Measurements from ENCODE around the gene IDI2.
"Not testable (repeated sequence)": the region's sequence is repeated elsewhere in the genome, so short reads cannot be mapped to it uniquely, and the experiment has no call there.

IDI2 gene

DNA sequence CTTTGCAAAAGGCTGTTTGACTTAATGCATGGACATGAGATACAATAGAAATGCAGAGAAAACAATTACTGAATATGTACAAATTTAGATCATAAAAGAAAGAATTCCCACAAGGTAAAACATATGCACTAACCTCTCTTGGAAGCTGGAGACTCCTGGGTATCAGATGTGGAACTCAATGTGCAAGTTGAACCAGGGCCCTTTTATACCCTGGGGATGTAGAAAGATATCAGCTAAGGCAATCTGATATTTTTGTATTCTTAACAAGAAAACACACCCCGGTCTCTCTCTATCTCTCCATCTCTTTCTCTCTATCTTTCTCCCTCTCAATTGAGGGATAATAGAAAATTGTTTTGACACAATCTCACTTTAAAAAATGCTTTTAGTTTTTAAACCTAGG, at the start of gene IDI2:
Gene IDI2, minus strand, starts transcription at position 177 of the 400 bp plus-strand sequence. CDS start 1,136 bp downstream, outside the sequence.
- DNase-seq, result no peak

DNA sequence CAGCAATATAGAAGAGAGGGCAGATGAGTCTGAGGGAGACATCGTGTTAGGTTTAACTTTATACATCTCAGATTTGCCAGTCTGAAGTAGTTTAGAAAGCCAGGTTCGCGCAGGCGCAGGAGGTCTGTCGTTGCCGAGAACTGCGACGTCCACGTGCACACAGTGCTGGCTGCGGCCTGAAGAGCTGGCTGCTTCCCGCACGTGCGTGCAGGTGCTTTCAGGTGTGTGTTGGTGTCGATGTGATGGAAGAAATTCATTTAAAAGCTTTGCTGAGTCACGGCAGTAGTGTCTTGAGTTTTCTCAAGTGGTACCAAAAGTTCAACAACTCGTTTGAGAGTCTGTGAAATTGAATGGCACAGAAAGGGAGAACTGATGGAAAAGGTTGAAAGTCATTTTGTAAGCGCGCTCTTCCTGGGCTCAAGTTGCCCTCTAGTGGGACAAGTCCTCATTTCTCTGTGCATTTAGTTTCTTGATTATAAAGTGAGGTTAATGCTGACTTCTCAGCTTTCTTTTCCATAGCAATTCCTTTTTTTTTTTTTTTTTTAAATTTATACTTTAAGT, 49.2 kb upstream of the IDI2 start:
- no peak for DNase-seq

DNA sequence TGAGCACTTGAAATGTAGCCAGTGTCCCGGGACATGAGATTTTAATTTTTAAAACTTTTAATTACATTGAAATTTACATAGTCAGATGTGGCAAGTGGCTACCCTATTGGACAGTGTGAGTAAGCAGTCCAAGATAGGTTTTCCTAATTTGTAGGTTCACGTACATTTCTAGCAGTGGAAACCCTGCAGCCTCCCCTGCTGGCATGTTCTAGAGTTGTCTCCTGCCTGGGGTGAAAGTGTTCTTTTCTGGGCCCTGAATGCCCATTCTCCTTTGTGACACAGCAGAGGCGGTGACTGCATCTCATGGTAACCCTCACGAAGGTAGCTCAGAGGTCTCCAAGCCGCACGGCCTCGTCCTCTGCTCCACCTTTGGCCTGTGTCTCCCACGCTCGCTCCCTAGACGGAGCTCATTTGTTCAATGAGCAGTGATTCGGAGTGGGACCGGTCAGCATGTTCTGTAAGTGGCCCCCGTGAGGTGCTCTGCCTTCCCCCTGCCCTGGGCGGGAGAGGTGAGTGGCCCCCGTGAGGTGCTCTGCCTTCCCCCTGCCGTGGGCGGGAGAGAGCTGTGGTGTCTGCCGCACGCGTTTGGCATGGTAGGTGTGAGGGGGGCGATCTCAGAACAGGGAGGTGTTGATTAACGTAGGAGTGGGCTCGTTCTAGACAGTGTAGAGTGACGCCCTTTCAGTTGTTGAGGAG, 48.5 kb upstream of the IDI2 start:
- no peak for DNase-seq

- DNase-seq, result no peak
Measured at GRCh38 chr10:1070919-1071318, 45.3 kb upstream of the IDI2 start.

GRCh38 chr10:1068380-1069361, 43.0 kb upstream of the IDI2 start:
- no peak for DNase-seq

- not testable (repeated sequence) for DNase-seq
Measured at GRCh38 chr10:1066734-1067133, 41.1 kb upstream of the IDI2 start.

- DNase-seq, result no peak
Measured at GRCh38 chr10:1064964-1065247, 39.2 kb upstream of the IDI2 start.

DNA sequence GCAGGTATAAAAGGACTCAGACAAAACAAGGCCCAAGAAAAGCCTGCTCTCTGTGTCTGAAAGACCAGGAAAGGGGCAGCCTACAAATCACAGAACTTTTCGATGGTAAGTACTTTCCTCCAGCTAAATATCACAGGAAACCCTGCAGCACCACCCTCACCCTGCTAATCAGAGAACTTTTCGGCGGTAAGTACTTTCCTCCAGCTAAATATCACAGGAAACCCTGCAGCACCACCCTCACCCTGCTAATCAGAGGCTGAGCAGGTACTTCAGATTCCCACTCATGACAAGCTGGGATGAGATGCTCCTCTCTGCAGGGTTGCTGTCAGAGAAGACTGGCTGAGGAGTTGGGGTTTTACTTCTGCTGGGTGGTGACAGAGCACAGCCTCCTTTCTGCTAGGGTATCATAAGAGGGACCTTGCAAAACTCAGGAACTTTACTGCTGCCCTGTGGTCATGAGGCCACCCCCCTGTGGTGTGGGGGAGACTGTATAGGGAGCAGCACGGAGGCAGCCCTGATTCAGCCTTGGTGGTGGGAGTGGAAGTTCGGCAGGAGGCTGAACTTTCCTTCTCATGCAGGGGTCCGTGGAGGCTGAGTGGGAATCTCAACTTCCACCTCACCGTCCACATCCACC, 37.7 kb upstream of the IDI2 start:
- no peak for DNase-seq

GRCh38 chr10:1061930-1062774, 36.5 kb upstream of the IDI2 start:
- no peak for DNase-seq

DNA sequence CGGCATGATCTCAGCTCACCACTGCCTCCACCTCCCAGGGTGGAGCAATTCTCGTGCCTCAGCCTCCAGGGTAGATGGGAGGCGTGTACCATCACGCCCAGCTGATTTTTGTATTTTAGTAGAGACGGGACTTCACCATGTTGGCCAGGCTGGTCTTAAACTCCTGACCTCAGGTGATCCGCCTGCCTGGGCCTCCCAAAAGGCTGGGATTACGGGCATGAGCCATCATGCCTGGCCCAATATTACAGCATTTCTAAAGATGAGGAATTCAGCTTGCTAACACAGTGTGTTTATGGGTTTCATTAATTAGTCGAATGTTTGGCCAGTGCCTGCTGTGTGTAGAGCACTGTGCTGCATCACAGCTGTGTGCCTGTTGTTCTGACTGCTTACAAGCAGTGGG, 34.2 kb upstream of the IDI2 start:
- no peak for DNase-seq

DNA sequence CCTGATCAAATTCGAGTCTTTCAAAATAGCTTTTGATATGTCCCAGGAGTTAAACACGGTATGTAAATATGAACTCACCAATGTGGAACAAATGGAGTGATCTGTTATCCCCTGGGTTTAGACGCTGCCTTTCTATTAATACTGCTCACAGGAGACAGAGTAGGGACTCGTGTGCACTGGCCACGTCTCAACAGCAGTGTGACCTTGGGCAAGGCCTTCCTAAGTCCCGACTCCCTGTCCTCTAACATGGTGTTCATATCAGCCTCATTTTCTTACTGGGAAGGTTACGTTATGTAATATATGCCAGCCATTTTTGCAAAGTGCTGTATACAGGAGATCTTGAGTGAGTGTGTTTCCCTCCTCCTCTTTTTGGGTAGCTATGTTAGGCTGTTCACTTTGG, 32.4 kb upstream of the IDI2 start:
- DNase-seq, result no peak

DNA sequence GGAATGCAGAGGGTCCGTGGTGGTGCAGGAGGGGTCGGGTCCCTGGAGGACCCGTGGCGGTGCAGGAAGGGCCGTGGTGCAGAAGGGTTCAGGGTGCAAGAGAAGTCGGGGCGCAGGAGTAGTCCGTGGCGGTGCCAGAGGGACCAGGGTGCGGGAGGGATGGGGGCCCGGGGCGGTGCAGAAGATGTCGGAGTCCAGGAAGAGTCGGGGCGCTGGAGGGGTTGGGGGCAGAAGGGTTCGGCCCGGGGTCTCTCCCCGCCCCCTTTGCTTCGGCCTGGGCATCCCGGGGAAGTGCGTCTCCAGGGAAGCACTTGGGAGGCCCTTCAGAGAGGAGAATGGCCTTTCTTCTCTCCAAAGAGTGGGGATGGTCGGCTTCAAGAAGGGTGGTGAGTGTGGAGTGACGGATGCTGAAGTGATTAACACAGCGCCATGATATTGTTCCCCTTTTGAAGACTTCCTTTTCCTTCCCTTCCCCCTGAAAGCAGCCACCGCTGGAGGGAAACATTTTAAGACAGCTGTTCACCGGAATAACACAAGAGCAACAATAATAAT, 31.5 kb upstream of the IDI2 start:
- DNase-seq, result no peak

DNA sequence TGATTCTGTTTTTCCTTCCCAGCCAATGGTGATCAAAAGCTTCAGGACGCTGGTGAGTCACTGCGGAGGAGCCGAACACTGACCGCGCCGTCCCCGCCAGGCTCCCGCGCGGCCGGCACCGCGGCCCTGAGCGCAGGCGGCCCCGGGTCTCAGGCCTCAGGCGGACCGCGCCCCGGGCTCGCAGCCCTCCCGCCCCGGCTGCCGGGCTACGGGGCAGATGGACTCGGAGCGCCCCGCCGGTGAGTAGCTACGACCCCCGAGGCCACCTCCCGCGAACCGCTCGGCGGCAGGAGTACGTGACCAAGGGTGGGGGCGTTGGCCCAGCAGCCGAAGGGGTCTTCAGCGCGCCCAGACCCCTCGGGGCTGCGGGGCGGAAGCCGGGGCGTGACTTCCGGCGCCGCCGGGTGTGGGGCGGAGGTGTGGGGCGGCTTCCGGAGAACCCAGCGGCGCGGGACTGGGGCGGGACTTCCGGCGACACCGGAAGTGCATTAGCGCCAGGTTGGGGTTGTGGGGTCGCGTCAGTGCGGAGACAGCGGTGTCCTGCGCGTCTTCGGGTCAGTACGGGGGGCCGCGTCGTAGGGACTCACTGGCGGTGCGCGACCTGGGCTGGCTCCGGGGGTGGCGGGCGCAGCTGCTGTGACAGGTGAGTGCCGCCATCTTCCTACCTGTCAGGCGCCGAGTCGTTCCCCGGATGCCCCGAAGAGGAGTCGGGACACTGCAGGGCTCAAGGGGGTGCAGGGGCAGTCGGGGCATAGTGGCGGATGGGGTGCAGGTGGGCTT, 30.9 kb upstream of the IDI2 start, which contains the start of gene WDR37:
Gene WDR37, plus strand, starts transcription at position 60 of the 780 bp plus-strand sequence. CDS start 15,771 bp downstream, outside the sequence.
- DNase-seq, result peak; percentile 91

DNA sequence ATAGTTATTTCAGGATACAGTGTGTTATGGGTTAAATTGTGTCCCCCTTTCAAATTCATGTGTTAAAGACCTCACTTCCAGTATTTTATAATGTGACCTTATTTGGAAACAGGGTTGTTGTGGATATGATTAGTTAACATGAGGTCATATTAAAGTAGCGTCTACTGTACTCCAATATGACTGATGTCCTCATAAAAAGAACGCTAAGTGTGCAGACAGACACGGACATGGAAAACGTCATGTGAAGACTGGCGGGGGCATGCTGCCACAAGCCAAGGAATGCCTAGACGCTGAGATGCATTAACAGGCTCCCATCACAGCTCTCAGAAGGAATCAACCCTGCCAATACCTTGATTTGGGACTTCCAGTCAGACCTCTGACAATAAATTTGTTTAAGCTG, 29.0 kb upstream of the IDI2 start:
- no peak for DNase-seq

GRCh38 chr10:1050554-1050953, 24.9 kb upstream of the IDI2 start:
- no peak for DNase-seq

DNA sequence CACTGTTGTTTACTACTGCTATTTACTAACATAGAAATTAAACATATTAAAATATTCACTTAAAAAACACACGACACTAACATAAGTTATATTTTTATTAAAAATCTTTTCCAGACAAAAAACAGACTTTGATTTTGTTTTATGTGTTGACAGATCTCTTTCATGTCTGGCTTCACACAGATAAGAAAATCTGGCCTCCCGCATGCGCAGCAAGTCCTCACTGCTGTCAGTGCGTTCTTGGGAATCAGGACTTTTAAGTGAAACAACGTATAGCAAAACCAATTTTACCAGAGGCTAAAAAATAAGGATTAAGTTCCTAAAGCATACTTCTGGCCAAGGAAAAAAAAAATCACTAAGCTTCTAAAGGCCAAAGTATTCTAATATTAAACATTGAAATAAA, 24.5 kb upstream of the IDI2 start:
- no peak for DNase-seq

- DNase-seq, result no peak
Measured at GRCh38 chr10:1049425-1049958, 23.8 kb upstream of the IDI2 start.

DNA sequence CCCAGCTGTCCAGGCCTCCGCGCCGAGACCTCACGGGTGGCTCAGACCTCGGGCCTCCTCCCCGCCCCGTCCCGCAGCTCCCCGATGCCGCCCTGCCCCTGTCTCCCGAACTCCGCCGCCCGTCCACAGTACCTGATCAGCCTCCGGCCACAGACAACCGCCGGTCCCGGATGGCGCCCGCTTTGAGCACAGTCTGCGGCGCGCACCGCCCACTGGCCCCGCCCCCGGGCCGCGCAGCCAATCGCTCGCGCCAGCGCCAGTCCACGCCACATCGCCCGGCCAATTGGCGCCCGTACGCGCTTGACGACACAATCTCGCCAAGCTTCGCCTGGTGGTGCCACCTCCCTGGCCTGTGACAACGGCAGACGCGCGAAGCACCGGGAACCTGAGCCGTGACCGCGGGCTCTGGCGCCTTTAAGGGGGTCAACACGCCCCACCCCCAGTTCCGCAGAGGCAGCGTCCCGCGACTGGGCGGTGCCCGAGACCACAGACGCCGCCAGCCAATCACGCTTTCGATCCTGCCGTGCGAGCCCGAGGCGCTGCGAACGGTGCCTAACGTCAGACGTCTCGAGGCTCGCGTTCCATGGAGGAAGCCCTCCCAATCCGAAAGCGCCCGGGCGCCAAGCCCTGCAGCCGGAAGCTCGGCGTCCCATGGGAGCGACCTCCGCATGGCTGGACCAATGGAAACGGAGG, 23.2 kb upstream of the IDI2 start, which contains the start of gene IDI1:
Gene IDI1, minus strand, starts transcription at position 388 of the 693 bp plus-strand sequence. Its CDS starts 116 bp downstream, at position 272.
- DNase-seq, result peak; percentile 99

GRCh38 chr10:1048349-1048731, 22.7 kb upstream of the IDI2 start:
- no peak for DNase-seq

DNA sequence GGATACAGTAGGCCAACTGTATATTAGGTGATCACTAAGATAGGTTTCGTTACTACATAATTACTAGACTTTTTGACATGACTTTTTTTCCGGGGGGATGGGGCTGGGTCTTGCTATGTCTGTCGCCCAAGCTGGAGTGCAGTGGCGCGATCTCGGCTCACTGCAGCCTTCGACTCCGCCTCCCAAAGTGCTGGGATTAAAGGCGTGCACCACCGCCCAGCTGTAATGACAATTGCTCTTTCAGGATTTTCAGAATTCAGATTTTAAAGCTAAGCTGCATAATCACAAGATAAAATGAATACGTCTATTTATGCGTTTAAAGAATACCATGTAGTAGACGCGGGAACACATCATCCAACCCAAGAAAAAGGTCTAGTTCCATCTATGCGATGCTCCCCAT, 22.3 kb upstream of the IDI2 start:
- no peak for DNase-seq

All from right forelimb (tissue), 1 donor.